ENCODE results near the gene GUCY2D. TPM values are rescaled to one million over a fixed set of nuclear protein-coding genes. Genes with fewer than 3 reads are reported as not detected.
"Not testable (repeated sequence)": the region's sequence is repeated elsewhere in the genome, so short reads cannot be mapped to it uniquely, and the experiment has no call there.

The GUCY2D gene
- total RNA-seq, 1 experiment from 2014 or later, result not detected

DNA sequence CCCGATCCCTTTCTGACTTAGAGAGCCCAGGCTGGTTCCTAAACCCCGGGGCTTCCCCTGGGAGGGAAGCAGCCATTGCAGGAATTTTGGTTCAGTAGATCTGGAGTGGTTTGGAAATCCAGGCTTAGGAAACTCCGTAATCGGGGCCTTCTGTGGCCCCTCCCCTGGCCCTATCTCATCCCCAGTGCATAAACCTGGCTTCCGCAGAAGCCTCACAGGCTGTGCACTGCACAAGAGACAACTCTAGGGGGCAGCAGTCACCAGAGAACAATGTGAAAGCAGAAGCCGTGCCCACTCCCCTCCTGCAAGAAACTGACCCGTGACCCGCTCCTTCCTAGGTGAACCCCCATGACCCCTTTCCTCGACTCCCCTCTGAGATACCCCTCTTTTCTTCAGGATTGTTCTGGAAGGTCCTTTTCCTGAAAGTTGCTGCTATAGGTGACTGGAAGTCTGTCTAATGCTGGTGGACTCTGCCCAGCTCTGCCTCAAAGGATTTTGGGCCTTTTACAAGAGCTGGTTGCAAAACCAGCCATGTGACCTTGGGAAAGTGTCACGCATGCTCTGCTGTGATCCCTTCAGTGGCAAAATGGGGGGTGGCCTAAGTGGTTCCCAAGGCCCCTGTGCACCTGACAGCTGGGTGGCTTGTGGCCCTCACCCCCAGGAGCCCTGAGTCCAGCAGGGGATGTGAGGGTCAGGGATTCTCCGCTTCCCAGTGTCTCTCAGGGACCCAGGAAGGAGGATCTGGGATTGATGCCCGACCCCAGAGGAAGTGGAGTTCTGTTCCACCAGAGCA, 14.4 kb downstream of the GUCY2D start:
- DNase-seq (ENCODE audit: low spot score), result no peak

DNA sequence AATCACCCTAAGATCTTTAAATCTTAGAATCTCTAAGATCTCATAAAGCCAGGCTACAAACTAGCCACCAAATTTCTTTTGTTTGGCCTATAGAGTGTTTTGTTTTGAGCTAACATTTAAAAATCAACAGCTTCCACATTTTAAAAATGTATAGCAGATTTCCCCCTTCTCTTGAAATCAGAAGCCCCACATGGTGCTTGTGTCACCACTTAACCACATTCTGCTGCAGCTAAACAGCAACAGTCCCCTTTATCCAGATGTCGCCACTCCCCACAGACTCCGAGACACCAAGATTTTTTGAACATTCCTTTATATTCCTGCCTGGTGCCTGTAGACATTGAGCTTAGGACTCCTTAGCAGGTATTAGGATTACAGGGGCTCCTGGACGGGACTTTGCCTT, 16.0 kb downstream of the GUCY2D start:
- no peak for DNase-seq (ENCODE audit: low spot score)

DNA sequence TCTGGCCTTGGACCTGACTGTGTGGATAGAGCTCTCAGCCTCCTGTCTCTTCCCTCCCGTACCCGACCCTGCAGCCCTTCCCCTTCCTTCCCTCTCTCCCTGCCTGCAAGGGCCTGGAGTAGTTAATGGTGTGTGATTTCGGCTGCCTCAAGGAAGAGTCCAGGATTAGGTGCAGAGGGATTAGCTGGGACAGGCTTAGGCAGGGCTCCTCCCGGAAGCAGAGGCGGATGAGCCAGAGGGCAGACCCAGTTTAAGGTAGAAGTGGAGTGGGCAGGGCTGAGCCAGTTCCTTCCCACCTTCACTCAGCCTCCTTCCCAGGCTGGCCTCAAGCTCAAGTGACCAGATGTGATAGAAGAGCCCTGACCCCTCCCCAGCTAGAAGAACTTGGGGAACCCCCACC, 16.8 kb downstream of the GUCY2D start:
- DNase-seq (ENCODE audit: low spot score), result no peak

DNA sequence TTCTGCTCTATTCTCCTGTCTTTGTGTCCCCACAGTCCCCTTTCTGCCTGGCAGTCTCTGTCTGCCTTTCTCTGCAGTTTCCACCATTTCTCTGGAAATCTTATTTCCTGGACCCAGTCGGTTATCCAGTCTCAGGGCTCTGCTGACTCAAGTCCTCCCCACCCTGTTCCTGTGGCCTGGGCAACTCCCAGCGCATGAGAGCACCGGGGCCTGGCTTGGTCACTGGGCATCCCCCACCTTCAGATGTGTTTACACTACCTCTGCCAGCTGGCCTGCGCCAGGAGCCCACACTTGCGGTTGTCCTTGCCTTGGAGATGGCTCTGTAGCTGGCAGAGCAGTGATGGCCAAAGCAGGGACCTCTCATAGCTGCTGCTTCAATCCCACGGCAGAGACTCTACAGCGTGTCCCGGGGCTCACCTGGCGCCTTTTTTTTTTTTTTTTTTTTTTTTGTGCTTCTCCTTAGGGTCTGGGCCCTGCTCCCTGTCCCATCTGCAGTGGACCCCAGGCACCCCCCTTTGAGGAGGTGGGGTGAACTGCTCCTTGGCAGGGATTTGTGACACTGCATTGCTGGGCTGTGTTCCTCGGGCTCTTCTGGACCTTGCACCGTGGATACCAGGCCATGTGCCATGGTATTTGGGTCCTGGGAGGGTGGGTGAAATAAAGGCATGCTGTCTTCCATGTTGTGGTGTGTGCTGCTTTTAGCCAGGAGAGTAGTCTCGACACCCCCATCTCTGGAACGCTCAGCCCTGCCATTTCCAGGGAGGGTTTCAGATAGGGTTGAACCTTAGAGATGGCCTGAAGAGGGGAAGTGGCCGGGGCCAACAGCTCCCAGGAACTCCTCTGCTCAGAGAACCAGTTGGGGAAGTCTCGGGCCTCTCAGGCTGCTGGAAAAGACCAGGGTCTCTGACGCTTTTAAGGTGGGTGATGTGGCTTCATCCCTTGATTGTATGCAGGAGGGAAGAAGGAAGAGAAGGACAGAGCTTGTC, 17.5 kb downstream of the GUCY2D start:
- DNase-seq (ENCODE audit: low spot score), result peak; percentile 77

DNA sequence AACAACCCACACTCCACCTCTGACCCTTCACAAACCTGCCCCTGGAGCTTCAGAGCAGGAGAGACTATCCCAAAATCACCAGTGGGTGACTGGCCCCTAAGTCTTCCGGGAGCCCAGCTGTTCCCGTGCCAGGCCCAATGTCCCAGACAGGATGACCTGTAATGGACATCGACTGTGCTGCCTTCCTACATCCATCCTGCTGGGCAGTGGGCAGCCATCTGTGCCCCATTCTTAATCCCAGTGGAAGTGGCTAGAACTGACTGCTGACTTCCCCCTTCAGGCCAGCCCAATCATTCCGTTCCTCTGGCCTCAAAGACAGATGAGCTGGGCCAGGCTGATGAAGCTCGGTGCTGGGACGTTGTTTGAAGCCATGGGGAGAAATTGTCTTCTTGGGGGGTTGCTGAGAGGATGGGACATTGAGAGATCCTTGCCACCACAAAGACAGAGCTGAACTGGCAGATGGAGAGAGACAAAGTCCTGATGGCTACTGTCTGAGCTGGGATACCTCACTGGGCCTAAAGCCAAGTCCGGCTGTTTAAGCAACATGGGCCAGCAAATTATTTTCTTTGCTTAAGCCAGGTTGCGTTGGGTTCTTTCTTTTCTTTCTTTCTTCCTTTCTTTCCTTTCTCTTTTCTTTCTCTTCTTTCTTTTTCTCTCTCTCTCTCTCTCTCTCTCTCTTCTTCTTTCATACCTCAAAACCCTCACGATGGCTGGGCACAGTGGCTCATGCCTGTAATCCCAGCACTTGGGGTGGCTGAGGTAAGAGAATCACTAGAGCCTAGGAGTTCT, 18.6 kb downstream of the GUCY2D start:
- no peak for DNase-seq (ENCODE audit: low spot score)

DNA sequence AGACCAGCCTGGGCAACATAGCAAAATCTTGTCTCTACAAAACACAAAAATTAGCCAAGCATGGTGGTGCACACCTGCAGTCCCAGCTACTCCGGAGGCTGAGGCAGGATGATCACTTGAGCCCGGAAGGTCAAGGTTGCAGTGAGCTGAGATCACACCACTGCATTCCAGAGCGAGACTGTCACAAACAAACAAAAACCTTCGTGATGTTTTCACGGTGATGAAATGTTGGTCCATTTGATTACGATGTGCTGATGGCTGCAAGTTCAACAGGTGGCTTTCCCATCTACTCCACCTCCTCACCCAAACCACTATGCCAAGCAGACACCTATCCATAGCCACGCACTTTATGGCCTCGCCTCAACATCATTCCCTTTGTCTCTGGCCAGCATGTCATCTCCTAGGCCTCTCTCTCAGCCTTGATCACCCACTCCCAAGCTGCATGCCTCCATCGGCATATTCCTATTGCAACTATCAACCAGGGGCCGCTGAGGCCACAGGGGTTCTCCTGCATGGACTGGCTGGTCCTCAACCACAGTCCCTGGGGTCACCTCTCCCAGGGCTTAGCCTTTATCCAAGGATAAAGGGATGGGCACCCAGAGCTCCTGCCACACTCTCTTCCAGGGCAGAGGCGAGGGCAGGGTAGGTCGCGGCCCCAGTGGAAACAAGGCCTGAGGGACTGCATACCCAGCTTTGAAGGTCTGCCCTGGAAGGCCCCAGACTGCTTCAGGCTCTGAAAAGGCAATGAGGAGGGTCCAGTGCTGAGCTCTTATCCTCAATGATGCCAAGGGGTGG, 19.3 kb downstream of the GUCY2D start:
- DNase-seq (ENCODE audit: low spot score), result no peak

DNA sequence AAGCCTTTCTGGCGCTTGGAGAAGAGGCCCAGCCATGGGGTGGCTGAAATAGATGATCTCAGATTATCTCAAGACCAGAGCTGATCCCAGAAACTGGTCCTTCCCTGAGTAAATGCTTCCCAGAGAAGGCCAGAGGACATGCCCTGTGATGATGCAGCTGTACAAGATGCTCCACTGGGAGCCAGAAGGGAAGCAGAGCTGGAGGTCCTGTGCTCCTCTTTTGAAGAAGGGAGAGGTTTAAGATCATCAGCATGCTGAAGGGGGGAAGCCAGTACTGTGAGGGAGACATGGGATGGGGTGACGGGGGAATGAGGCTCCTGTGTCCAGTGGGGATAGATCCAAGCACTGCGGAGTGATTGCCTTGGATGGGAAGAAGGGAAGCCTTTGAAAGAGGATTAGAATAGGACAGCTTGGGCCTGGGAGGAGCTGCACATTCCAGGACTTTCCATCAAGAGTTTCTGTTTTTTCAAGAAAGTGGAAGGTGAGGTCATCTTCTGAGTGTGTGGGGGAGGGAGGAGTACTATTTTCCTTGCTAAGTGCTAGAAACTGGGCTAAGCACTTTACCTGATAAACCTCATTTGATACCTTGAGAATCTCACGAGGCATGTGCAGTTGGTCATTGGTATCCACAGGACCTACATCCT, 20.1 kb downstream of the GUCY2D start:
- DNase-seq (ENCODE audit: low spot score), result no peak

DNA sequence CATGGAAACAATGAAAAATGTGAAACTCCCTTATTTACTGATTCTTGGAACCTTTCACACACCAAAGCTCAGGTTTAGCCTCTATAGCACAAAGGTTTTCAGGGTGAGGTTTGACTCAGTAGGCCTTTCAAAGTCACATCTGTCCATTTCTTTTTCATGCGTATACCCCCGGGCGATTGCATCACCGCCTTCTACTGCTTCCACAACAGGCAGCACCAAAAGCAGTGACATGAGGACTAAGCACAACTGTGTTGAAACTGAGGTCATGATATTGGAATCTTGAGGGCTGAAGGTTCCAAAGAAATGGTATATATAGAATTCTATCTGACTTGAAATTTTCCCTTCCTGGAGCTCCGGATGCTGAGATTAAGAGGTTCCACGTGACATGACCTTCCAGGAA, 21.7 kb downstream of the GUCY2D start:
- DNase-seq (ENCODE audit: low spot score), result not testable (repeated sequence)

DNA sequence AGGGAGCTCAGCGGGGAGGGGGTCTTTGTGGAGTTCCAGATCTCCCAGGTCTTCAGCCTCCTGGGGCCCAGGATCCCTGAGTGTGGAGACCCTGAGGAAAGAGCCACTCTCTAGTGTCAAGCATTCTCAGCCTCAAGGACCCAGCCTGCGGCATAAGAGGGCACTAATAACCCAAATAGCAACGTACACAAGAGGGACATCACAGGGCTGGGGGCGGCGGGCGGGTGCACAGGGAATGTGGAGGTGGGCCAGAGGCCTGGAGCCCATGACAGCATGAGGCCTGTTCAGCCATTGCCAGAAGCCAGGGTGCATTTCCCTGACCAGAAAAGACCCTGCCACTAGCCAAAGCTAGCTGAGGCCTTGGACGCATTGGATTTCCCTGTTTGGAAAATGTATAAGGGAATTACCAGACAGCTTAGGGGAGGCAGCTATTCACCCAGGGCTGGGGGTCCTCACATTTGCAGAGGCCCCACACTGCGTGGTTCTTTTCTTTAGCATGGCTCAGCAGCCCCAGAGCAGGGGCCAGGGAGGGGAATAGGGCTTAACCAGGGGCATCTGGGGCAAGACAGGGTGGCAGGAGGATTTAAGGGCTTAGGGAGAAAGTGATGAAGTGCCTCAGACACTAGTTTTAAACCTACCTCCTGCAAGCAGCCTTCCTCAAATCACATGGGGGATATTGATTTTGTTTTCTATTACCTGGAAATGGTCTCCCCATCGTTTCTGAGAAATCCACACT, 22.9 kb downstream of the GUCY2D start:
- no peak for DNase-seq (ENCODE audit: low spot score)

DNA sequence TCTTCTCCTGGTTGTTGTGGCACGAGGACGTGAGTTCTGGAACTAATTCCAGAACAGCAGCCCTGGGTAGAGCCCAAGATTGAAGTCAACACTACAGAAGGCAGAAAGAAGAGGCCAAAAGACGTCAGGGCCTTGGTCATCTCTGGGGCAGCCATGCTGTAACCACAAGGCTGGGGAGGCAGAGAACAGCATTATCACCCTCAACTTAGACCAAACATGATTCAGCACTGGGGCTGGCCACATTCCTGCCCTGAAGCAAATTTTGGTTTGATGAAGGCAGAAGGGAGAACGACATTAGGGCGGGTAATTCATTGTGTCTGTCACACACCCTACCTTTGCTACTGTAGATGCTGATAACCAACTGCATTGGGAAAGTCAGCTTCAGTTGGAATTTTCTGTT, 26.7 kb downstream of the GUCY2D start:
- peak; percentile 32 for DNase-seq (ENCODE audit: low spot score)

DNA sequence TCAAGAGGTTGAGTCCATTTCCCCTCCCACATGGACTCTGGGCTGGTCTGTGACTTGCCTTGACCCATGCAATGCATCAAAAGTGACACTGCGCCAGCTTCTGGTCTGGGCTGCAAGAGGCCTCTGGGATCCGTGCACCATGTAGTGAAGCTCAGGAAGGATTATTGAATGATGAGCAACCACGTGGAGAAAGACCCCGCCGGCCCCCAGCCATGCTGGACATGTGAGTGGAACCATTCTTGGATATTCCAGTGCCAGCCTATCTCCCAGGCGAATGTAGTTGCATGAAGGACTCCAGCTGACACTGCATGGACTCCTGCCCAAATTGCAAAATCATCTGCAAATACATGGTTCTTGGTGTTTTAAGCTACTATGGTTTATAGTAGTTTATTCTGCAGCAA, 28.8 kb downstream of the GUCY2D start:
- DNase-seq (ENCODE audit: low spot score), result no peak

DNA sequence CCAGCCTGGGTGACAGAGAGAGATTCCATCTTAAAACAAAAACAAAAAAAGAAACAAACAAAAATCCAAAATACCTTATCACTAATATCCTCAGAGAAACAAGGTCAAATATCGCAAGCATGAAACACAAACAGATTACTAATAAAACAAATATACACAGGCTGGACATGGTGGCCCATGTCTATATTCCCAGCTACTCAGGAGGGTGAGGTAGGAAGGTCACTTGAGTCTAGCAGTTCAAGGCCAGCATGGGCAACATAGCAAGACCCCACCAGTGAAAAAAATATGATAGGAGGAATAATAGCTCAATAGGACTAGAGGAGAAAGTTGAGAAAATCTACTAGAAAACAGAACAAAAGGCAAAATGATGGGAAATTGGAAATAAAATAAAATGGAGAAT, 29.5 kb downstream of the GUCY2D start:
- DNase-seq (ENCODE audit: low spot score), result no peak

DNA sequence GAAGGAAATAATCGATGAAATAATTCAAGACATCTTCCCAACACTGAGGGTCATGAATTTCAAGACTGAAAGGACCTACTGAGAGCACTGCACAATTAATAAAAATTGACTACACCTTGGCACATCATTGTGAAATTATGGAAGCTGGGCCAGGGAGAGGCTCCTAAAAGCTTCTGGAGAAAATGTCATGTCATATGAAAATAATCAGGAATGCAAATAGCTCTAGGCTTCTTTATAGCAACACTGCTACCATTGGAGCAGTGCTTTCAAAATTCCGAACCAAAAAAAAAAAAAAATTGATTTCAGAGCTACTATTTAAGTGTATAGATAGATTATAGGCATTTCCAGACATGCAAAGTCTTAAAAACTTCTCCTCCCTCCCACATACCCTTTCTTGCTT, 30.0 kb downstream of the GUCY2D start:
- no peak for DNase-seq (ENCODE audit: low spot score)

DNA sequence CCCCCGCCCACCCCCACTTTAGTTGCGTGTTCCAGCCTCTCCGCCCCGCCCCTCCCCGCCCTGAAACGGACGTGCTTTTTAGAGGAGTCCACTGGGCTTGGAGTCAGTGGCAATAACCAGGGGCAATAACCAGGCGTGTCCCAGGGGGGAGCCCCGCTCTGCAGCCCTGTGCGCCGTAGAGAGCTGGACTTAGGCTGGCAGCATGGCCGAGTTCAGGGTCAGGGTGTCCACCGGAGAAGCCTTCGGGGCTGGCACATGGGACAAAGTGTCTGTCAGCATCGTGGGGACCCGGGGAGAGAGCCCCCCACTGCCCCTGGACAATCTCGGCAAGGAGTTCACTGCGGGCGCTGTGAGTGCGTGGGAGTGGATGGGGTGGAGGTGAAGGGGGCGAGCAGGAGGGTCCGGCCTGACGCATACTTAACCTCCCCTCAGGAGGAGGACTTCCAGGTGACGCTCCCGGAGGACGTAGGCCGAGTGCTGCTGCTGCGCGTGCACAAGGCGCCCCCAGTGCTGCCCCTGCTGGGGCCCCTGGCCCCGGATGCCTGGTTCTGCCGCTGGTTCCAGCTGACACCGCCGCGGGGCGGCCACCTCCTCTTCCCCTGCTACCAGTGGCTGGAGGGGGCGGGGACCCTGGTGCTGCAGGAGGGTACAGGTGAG, 36.7 kb downstream of the GUCY2D start, which contains the start of gene ALOX15B:
Gene ALOX15B, plus strand, starts transcription at position 106 of the 657 bp plus-strand sequence. Its CDS starts 97 bp downstream, at position 203.
- no peak for DNase-seq (ENCODE audit: low spot score)

DNA sequence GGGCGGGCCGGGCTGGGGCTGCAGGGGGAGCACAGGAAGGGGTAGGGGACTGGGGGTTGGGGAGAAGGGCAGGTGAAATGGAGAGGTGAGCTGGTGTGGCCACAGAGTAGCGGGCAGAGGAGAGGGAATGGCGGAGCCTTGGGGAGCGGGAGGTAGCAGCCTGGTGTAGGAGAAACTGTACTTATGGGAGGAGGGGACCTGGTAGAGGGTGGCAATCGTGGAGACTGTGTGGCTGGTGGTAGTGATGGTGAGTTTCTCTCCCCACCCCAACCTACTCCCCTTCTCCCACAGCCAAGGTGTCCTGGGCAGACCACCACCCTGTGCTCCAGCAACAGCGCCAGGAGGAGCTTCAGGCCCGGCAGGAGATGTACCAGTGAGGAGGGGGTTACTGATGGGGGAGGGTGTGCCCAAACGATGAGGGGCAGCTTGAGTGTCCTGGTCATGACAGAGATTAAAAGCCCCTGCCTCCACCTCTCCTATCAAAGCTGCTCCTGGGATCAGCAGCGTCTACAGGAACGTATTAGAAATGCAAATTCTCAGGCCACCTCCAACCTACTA, 37.3 kb downstream of the GUCY2D start:
- no peak for DNase-seq (ENCODE audit: low spot score)

DNA sequence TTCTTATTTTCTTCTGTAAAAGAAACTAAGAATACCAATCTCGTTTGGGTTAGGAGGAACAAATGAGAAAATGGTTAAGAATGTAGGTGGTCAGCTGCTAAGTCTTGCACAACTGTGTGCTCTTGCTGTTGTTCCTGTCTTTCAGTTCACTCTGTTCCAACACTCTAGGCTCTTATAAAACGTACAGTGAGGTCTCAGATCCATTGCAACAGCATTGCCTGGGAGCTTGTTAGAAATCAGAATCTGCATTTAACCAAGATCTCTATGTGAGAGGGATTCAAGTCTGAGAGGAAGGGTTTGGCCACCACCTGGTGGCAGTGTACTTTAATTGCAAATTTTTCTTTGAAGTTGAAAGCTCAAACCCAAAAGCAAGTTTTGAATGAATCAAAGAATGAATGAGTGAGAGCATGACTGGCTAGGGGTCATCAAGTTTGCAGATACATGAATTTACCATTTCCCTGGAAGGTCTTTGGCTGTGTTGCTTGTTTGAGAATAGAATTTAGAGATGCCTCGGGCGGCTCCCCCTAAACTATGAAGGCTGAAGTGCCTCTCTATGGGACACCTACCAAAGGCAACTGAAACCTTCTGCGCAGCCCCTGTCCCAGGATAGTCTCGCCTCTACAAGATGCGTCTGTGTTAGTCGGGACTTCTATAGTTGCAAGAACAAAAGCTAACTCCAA, 39.0 kb downstream of the GUCY2D start:
- peak; percentile 70 for DNase-seq (ENCODE audit: low spot score)

DNA sequence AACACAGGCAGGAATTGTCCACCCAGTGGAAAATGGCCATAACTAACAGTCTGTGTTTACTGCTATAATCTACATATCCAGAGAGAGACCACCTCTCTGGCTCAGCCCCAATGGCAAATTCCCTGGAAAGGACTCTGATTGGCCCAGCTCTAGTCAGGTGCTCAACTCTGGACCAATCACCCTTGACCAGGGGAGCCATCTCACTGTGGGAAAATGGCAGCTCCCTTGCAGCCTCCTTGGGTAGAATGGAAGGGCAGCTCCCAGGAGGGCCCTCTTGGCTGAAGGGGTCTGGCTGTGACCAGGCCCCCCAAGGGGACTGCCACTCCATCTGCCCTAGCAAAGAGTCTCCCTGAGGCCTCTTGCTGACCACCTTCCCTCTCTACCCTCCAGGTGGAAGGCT, 39.6 kb downstream of the GUCY2D start:
- DNase-seq (ENCODE audit: low spot score), result no peak
